HepG2 (cell line): ENCODE results near the gene CTNND1. TPM values are rescaled to one million over a fixed set of nuclear protein-coding genes. Genes with fewer than 3 reads are reported as not detected.

ENCODE experiments used
- ATF3 ChIP-seq: sonication (generic); formaldehyde crosslinking; IDR thresholded peaks from 2 replicates; pipeline ENCODE4 v1.4.0; 2020; ENCODE audit warnings: missing genetic modification reagents
- EED ChIP-seq: sonication (generic); formaldehyde crosslinking; IDR thresholded peaks from 2 replicates; pipeline ENCODE4 v1.5.0; 2020; ENCODE audit warnings: mild to moderate bottlenecking, missing genetic modification reagents
- IKZF4 ChIP-seq: sonication (generic); formaldehyde crosslinking; IDR thresholded peaks from 2 replicates; pipeline ENCODE4 v1.5.1; 2020; ENCODE audit warnings: borderline replicate concordance, mild to moderate bottlenecking, low read depth, missing genetic modification reagents; ENCODE audit errors: not compliant biosample characterization
- KDM5A ChIP-seq: fragments of 200-600 bp; sonication (generic); IDR thresholded peaks from 2 replicates; pipeline ENCODE4 v1.7.0; 2018; ENCODE audit warnings: antibody characterized with exemption, mild to moderate bottlenecking, low read length, borderline replicate concordance
- MAFK ChIP-seq, 2 experiments: IDR thresholded peaks in 1 of 2; conservative IDR thresholded peaks in 1 of 2; 2 replicates each; pipeline ENCODE4 v1.6.1; 2011; ENCODE audit warnings: improper control_type of control experiment in 2 of 2, low read length in 2 of 2
- MIXL1 ChIP-seq: IDR thresholded peaks from 2 replicates; pipeline ENCODE4 v1.6.1; 2016
- MNT ChIP-seq: fragments of 450-650 bp; IDR thresholded peaks from 2 replicates; pipeline ENCODE4 v1.6.1; 2016
- NCOA5 ChIP-seq: sonication (generic); formaldehyde crosslinking; IDR thresholded peaks from 2 replicates; pipeline ENCODE4 v1.4.0; 2020; ENCODE audit warnings: missing genetic modification reagents
- PATZ1 ChIP-seq: sonication (generic); formaldehyde crosslinking; IDR thresholded peaks from 2 replicates; pipeline ENCODE4 v1.4.0; 2020; ENCODE audit warnings: missing genetic modification reagents
- PBX3 ChIP-seq: sonication (generic); formaldehyde crosslinking; IDR thresholded peaks from 2 replicates; pipeline ENCODE4 v1.8.1; 2023; ENCODE audit warnings: missing genetic modification reagents, inconsistent platforms, borderline replicate concordance
- SP1 ChIP-seq, 2 experiments: fragments of 450-650 bp in 1 of 2; sonication (generic) in 1 of 2; formaldehyde crosslinking in 1 of 2; IDR thresholded peaks; 2 replicates each; pipeline versions ENCODE4 v1.4.0 to v1.6.1; 2016 to 2020; ENCODE audit warnings: missing genetic modification reagents in 1 of 2
- SP2 ChIP-seq: sonication (generic); formaldehyde crosslinking; IDR thresholded peaks from 2 replicates; pipeline ENCODE4 v1.5.1; 2020; ENCODE audit warnings: mild to moderate bottlenecking, missing genetic modification reagents
- TEAD3 ChIP-seq: optimal IDR thresholded peaks from 2 replicates; pipeline ENCODE3; 2016; ENCODE audit warnings: borderline replicate concordance
- ZNF142 ChIP-seq: sonication (generic); formaldehyde crosslinking; IDR thresholded peaks from 2 replicates; pipeline ENCODE4 v1.4.0; 2020; ENCODE audit warnings: missing genetic modification reagents
- ZNF224 ChIP-seq: sonication (generic); formaldehyde crosslinking; IDR thresholded peaks from 2 replicates; pipeline ENCODE4 v1.5.0; 2020; ENCODE audit warnings: mild to moderate bottlenecking, missing genetic modification reagents
- ZNF709 ChIP-seq: sonication (generic); formaldehyde crosslinking; IDR thresholded peaks from 2 replicates; pipeline ENCODE4 v1.5.0; 2020; ENCODE audit warnings: mild to moderate bottlenecking, missing genetic modification reagents
- ZNF775 ChIP-seq: sonication (generic); formaldehyde crosslinking; IDR thresholded peaks from 2 replicates; pipeline ENCODE4 v1.4.0; 2020; ENCODE audit warnings: missing genetic modification reagents, mild to moderate bottlenecking, moderate library complexity, borderline replicate concordance
- polyA plus RNA-seq, 8 experiments: library from polyadenylated mRNA; depleted of rRNA in 3 of 8; stranded (reverse) in 7 of 8; unstranded in 1 of 8; fragments of >200 nt; fragmentation: Illumina TruSeq in 4 of 8; extraction: Trizol in 4 of 8; gene quantifications; 2 replicates each; pipeline versions ENCODE4 v1.2.1 to v1.2.3, GENCODE V29; 2011 to 2016; ENCODE audit warnings: low read depth in 4 of 8, missing spikeins in 1 of 8, mixed read lengths in 1 of 8; ENCODE audit not compliant: insufficient read depth in 1 of 8
- total RNA-seq, 5 experiments: library from RNA; depleted of rRNA; stranded (reverse); fragments of >200 nt; fragmentation: Illumina TruSeq; extraction: Trizol; gene quantifications; 2 replicates each; pipeline ENCODE4 v1.2.3, GENCODE V29; 2016; ENCODE audit warnings: low read depth in 1 of 5

Gene CTNND1
- total and polyA plus RNA-seq, 2 of the 13 experiments (the other 11 are each of a cell fraction or from before 2014, with no cell fraction given), result 117 to 128 TPM

GRCh38 chr11:57712256-57713150 is 49.1 kb upstream of the CTNND1 start, which contains the start of gene TMX2 (continued):
- peak; percentile 75; the same call in 1 of the 2 replicates for TF ChIP-seq ZNF142 (CRISPR knock-in tag)
- peak; percentile 58; the same call in 1 of the 2 replicates for TF ChIP-seq MIXL1 (CRISPR knock-in tag)
- peak; percentile 67; the same call in 1 of the 2 replicates for TF ChIP-seq EED (CRISPR knock-in tag)
- TF ChIP-seq MAFK (conservative IDR thresholded peaks at IDR 0.05 in 1 of 2, IDR thresholded peaks at IDR 0.05 in 1 of 2; ENCODE audit: low read length in 2 of 2), result no peak
- TF ChIP-seq TEAD3 (CRISPR knock-in tag), result peak; percentile 20
- TF ChIP-seq KDM5A, result peak; percentile 89
- TF ChIP-seq ATF3 (CRISPR knock-in tag), result no peak
- TF ChIP-seq NCOA5 (CRISPR knock-in tag), result no peak
- TF ChIP-seq PBX3 (CRISPR knock-in tag), result no peak
- no peak for TF ChIP-seq ZNF224 (CRISPR knock-in tag)
- peak; percentile 94 for TF ChIP-seq SP2 (CRISPR knock-in tag)
- no peak for TF ChIP-seq SP1 (IDR thresholded peaks at IDR 0.05)
- peak; percentile 64; the same call in 1 of the 2 replicates for TF ChIP-seq SP1 (CRISPR knock-in tag; IDR thresholded peaks at IDR 0.05)
- 0 out of 2 replicates have a peak, but pooled peaks have one; percentile 2 for TF ChIP-seq MNT
- TF ChIP-seq PATZ1, result no peak
- no peak for TF ChIP-seq ZNF709 (CRISPR knock-in tag)
- no peak for TF ChIP-seq IKZF4 (CRISPR knock-in tag)
- TF ChIP-seq ZNF775 (CRISPR knock-in tag), result no peak
